NCI-H2107 treated with DMSO at 0.1 percent for 48 hours (cell line): ENCODE results near the gene PKN3.

Source experiments
- DNase-seq: peaks from one replicate; lab custom pipeline; 2025; ENCODE audit not compliant: unreplicated experiment; lab: John Stamatoyannopoulos, UW

Gene PKN3

GRCh38 chr9:128715436-128715750 lies 13.1 kb downstream of the PKN3 start:
- no peak for DNase-seq

DNA sequence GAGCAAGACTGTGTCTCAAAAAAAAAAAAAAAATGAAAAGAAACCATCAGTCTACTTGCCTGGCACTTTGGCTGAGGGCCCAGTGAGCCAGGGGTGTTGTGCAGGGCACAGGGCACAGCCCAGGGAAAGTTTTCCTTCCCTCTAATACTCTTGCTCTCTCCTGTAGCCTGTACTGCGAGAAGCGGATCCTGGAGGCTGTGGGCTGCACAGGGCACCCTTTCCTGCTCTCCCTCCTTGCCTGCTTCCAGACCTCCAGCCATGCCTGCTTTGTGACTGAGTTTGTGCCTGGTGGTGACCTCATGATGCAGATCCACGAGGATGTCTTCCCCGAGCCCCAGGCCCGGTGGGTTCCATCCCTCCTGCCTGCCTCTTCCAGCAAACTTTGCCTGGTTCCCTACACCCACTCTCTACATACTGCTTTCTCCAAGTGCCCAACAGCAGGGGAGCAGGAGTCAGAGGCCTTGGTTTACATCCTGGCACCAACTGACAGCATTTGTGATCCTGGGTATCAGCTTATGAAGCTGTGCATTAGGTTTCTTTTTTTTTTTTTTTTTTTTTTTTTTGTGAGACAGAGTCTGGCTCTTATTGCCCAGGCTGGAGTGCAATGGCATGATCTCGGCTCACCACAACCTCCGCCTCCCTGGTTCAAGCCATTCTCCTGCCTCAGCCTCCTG lies 14.4 kb downstream of the PKN3 start:
- DNase-seq: no peak

DNA sequence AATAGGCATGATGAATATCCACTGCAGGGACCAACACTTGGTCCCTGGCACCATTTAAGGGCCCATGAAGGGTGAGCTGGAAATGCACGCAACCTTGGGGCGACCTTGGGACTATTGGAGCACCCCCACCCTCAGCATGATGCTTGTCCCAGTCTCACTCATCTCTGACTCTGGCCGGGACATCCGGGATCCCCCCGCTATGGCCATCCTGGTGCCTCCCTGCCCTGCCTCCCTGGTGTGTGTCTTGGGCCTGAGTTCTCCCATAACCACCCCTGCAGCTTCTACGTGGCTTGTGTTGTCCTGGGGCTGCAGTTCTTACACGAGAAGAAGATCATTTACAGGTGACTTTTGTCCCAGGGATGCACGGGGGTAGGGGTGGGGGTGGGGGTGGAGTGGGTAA lies 15.7 kb downstream of the PKN3 start:
- DNase-seq: no peak

DNA sequence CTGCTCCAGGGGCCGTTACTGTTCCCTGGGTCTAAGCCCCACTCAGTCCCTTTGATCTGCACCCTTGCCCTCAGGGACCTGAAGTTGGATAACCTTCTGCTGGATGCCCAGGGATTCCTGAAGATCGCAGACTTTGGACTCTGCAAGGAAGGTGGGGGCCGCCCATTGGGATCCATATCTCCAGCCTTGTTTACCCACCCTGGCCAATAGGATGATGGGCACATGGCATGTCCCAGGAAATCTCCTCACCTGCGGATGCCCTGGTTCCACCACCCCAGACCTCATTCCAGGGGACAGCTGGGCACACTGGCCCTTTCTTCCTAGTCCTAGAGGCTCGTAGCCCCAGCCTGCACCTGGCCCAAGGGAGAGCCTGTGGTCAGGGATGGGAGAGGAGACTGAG lies 16.2 kb downstream of the PKN3 start:
- DNase-seq: no peak

DNA sequence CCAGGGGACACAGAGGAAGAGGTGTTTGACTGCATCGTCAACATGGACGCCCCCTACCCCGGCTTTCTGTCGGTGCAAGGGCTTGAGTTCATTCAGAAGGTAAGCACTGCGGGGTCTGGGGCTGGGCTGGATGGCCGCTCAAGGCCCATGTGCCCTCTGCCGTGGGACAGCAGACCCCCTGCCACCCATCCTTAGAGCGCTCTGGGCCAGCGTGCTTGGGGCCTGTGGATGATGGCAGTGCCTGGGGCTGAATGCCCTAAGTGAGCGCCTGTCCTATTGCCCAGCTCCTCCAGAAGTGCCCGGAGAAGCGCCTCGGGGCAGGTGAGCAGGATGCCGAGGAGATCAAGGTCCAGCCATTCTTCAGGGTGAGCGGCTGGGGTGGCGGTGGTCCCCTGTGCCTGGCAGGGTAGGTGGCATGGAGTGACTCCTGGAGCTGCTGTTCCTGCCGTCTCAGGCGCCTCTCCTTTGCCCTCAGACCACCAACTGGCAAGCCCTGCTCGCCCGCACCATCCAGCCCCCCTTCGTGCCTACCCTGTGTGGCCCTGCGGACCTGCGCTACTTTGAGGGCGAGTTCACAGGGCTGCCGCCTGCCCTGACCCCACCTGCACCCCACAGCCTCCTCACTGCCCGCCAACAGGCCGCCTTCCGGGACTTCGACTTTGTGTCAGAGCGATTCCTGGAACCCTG lies 17.8 kb downstream of the PKN3 start:
- no peak for DNase-seq

DNA sequence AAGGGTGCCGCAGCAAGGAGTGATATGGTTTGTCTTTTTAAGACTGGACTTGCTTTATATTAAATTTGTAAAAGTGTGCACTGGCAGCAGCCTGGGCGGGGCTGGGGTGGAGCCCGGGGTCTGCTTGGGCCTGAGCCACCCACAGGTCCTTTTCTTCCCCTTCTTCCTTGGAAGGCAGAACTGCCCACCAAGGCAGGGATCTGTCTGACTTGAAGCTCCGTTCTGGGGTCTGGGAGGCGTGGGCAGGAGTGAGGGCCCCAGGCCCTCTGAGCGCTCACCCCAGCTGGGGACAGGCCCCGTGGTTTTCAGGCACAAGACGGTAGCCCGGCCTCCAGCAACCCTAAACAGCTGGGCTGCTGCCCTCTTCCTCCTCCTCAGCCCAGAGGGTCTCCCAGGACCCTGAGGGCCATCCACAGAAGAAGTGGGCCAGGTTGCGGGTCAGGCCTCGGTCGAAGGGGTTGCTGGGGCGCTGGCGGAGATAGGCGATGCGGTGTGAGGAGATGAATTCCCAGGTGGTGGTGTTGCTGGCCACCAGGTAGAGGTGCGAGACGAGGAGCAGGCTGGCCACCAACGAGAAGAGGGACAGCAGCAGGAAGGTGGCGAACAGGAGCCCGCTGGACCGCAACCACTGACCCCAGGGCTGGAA lies 18.7 kb downstream of the PKN3 start:
- DNase-seq: no peak

GRCh38 chr9:128721487-128722010 lies 19.2 kb downstream of the PKN3 start:
- DNase-seq: no peak

GRCh38 chr9:128722380-128723351 lies 20.4 kb downstream of the PKN3 start:
- no peak for DNase-seq

DNA sequence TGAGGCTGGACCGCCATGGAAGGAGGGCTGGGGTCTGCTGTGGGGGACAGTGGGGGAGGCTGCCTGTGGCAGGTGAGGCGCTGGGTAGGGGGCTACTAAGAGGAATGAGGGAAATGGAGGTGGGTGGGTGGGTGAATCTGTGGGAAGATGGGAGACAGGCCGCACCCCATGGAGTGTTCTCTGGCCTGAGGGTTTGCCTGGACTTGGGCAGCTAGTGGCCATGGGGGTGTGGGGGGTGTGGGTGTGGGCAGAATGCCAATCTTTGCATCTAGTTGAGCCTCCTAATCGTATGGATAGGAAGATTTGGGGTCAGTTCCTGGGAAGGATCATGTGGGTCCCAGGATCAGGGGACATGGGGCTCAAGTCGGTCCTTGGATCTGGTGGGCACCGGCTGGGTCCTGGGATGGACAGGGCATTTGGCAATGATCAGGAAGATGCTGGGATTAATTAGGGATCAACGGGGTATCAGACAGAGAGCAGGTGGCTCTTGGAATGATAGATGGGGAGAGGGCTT lies 21.1 kb downstream of the PKN3 start:
- no peak for DNase-seq

- peak; percentile 88 for DNase-seq
Observed at GRCh38 chr9:128723866-128724743, 21.8 kb downstream of the PKN3 start, which contains the start of gene ZDHHC12. TSS of gene ZDHHC12 (minus strand) at chr9:128724127. CDS start at chr9:128724093, 34 bp downstream.

- DNase-seq: peak; percentile 27
Observed at GRCh38 chr9:128724744-128725211, 22.5 kb downstream of the PKN3 start.

- DNase-seq: no peak
Observed at GRCh38 chr9:128727640-128728248, 25.4 kb downstream of the PKN3 start.

GRCh38 chr9:128728298-128728697 lies 26.0 kb downstream of the PKN3 start:
- DNase-seq: no peak

GRCh38 chr9:128729302-128729701 lies 27.0 kb downstream of the PKN3 start:
- peak; percentile 11 for DNase-seq

- no peak for DNase-seq
Observed at GRCh38 chr9:128729766-128730517, 27.6 kb downstream of the PKN3 start.

DNA sequence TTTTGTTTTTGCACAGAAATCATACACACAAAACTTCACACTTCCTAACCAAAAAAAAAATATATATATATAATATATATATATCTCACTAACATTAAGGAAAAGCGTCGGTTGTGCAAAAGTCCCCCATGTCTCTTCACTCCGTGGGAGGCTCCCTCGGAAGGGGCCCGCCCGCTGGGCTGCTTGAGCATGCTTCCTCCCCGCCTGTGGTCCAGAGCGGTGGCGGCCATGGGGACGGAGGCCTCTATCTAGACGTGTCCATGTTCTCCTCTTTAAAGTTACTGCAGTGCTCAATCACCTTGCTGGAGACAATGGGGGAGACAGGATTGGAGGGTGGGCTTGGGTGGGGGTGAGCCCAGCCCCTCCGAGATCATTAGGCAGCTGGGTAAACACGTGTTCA lies 28.8 kb downstream of the PKN3 start:
- no peak for DNase-seq

DNA sequence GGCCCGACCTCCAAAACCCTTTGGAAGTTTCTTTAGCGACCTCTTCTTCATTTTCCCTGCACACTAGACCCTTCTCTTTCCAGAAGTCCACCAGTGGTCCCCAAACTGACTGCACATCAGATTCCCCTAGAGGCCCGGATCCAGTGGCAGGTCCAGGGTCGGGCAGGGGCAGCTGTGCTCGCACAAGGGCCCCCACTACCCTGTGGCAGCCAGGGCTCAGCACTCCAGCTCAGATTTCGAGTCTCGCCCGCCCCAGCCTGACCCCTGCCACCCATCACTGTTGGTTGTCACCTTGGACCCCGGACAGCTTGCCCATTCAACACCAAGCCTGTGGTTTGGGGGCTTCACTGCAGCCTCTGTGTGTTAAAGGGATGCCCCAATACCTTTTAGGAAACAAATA lies 29.4 kb downstream of the PKN3 start:
- no peak for DNase-seq

- no peak for DNase-seq
Observed at GRCh38 chr9:128732576-128732975, 30.3 kb downstream of the PKN3 start.

- DNase-seq: peak; percentile 72
Observed at GRCh38 chr9:128733256-128733655, 31.0 kb downstream of the PKN3 start.
